GM12801 (cell line): ENCODE data around the gene LPP.

ENCODE experiments used
- CTCF ChIP-seq: IDR thresholded peaks from one replicate; pipeline ENCODE4 v1.5.1; 2011; ENCODE audit warnings: control low read depth; ENCODE audit not compliant: insufficient read length; ENCODE audit errors: extremely low read depth

The LPP gene

GRCh38 chr3:188389711-188390342 is 235.9 kb downstream of the LPP start:
- TF ChIP-seq CTCF, result no peak

- TF ChIP-seq CTCF, result no peak
Observed at GRCh38 chr3:188390343-188390718, 236.4 kb downstream of the LPP start.

GRCh38 chr3:188390775-188391443 is 237.0 kb downstream of the LPP start:
- TF ChIP-seq CTCF, result no peak

- TF ChIP-seq CTCF, result no peak
Observed at GRCh38 chr3:188391592-188391991, 237.6 kb downstream of the LPP start.

- no peak for TF ChIP-seq CTCF
Observed at GRCh38 chr3:188392076-188392475, 238.1 kb downstream of the LPP start.

GRCh38 chr3:188394623-188395022 is 240.7 kb downstream of the LPP start:
- no peak for TF ChIP-seq CTCF

- no peak for TF ChIP-seq CTCF
Observed at GRCh38 chr3:188396251-188396650, 242.3 kb downstream of the LPP start.

- no peak for TF ChIP-seq CTCF
Observed at GRCh38 chr3:188396900-188397299, 242.9 kb downstream of the LPP start.
